WTC11 (cell line): ENCODE data around the gene NEK11. TPM values are rescaled to one million over a fixed set of nuclear protein-coding genes. Genes with fewer than 3 reads are reported as not detected.

Experiments
- ATAC-seq: fragments of 200-7000 bp; cut with Tn5 transposase; 2 replicates; pipeline ENCODE4 v1.10.0; 2021; ENCODE audit warnings: mild to moderate bottlenecking, moderate library complexity
- CTCF ChIA-PET: fragments of 300-600 bp; sonication (Branson Sonifier 250); formaldehyde crosslinking; loops from one replicate; lab custom pipeline; 2021; ENCODE audit warnings: antibody characterized with exemption; lab: Charles Lee
- POLR2A ChIA-PET: fragments of 350-600 bp; sonication (Branson Sonifier 250); formaldehyde crosslinking; loops from one replicate; lab custom pipeline; 2021; ENCODE audit warnings: antibody characterized with exemption; lab: Charles Lee
- DNase-seq: peaks from one replicate; pipeline ENCODE4 v3.0.0; 2021; ENCODE audit warnings: low spot score
- H3K27ac Mint-ChIP-seq: 2 replicates; pipeline ENCODE4 v1.8.0; 2021; ENCODE audit warnings: mixed read lengths
- H3K27me3 Mint-ChIP-seq: 2 replicates; pipeline ENCODE4 v1.8.0; 2021; ENCODE audit warnings: low read depth, mild to moderate bottlenecking, moderate library complexity, mixed read lengths
- H3K36me3 Mint-ChIP-seq: 2 replicates; pipeline ENCODE4 v1.8.0; 2021; ENCODE audit warnings: mixed read lengths
- H3K4me1 Mint-ChIP-seq: 2 replicates; pipeline ENCODE4 v1.8.0; 2022; ENCODE audit warnings: mixed read lengths
- H3K4me3 Mint-ChIP-seq: 2 replicates; pipeline ENCODE4 v1.8.0; 2021; ENCODE audit warnings: mild to moderate bottlenecking, moderate library complexity, mixed read lengths
- H3K9me3 Mint-ChIP-seq: 2 replicates; pipeline ENCODE4 v1.8.0; 2021; ENCODE audit warnings: mixed read lengths
- ATF1 ChIP-seq: sonication (generic); formaldehyde crosslinking; IDR thresholded peaks from 2 replicates; pipeline ENCODE4 v1.8.1; 2023; ENCODE audit warnings: mild to moderate bottlenecking, moderate library complexity, missing genetic modification reagents
- ATF2 ChIP-seq: sonication (generic); formaldehyde crosslinking; IDR thresholded peaks from 2 replicates; pipeline ENCODE4 v1.8.1; 2022; ENCODE audit warnings: low read depth, missing genetic modification reagents, borderline replicate concordance
- ATF6 ChIP-seq: sonication (generic); formaldehyde crosslinking; IDR thresholded peaks from 2 replicates; pipeline ENCODE4 v1.8.1; 2023; ENCODE audit warnings: mild to moderate bottlenecking, missing genetic modification reagents
- CDX4 ChIP-seq: fragments of 250-450 bp; sonication (Bioruptor Pico); IDR thresholded peaks from 2 replicates; pipeline ENCODE4 v1.9.0; 2021; ENCODE audit warnings: moderate library complexity, mild to moderate bottlenecking, inconsistent platforms, borderline replicate concordance
- ESRRA ChIP-seq: sonication (generic); formaldehyde crosslinking; IDR thresholded peaks from 2 replicates; pipeline ENCODE4 v1.8.1; 2022; ENCODE audit warnings: mild to moderate bottlenecking, missing genetic modification reagents, borderline replicate concordance
- ETV6 ChIP-seq: sonication (generic); formaldehyde crosslinking; IDR thresholded peaks from 2 replicates; pipeline ENCODE4 v1.8.1; 2022; ENCODE audit warnings: mild to moderate bottlenecking, missing genetic modification reagents
- GABPB1 ChIP-seq: sonication (generic); formaldehyde crosslinking; IDR thresholded peaks from 2 replicates; pipeline ENCODE4 v1.8.1; 2023; ENCODE audit warnings: mild to moderate bottlenecking, missing genetic modification reagents
- GRHL2 ChIP-seq: fragments of 250-450 bp; sonication (Bioruptor Pico); IDR thresholded peaks from 2 replicates; pipeline ENCODE4 v1.8.0; 2022; ENCODE audit warnings: mild to moderate bottlenecking, moderate library complexity; ENCODE audit not compliant: insufficient replicate concordance, severe bottlenecking
- IRF2 ChIP-seq: sonication (generic); formaldehyde crosslinking; IDR thresholded peaks from 2 replicates; pipeline ENCODE4 v1.8.0; 2022; ENCODE audit warnings: low read depth, missing genetic modification reagents, borderline replicate concordance
- KAT7 ChIP-seq: sonication (generic); formaldehyde crosslinking; IDR thresholded peaks from 2 replicates; pipeline ENCODE4 v1.8.1; 2023; ENCODE audit warnings: missing genetic modification reagents, mild to moderate bottlenecking, borderline replicate concordance
- MXD4 ChIP-seq: fragments of 250-450 bp; sonication (Bioruptor Pico); IDR thresholded peaks from 2 replicates; pipeline ENCODE4 v1.8.0; 2021; ENCODE audit warnings: mild to moderate bottlenecking, moderate library complexity, borderline replicate concordance
- NFYB ChIP-seq: sonication (generic); formaldehyde crosslinking; conservative IDR thresholded peaks from 2 replicates; pipeline ENCODE4 v1.8.0; 2022; ENCODE audit warnings: low read depth, missing genetic modification reagents
- NR2C2 ChIP-seq: sonication (generic); formaldehyde crosslinking; IDR thresholded peaks from 2 replicates; pipeline ENCODE4 v1.8.0; 2022; ENCODE audit warnings: mild to moderate bottlenecking, missing genetic modification reagents
- NR3C1 ChIP-seq: sonication (generic); formaldehyde crosslinking; conservative IDR thresholded peaks from 2 replicates; pipeline ENCODE4 v1.8.1; 2023; ENCODE audit warnings: low read depth, mild to moderate bottlenecking, missing genetic modification reagents
- TCF7 ChIP-seq: sonication (generic); formaldehyde crosslinking; IDR thresholded peaks from 2 replicates; pipeline ENCODE4 v1.8.0; 2022; ENCODE audit warnings: mild to moderate bottlenecking, low read depth, missing genetic modification reagents, moderate library complexity
- TEAD1 ChIP-seq: sonication (generic); formaldehyde crosslinking; IDR thresholded peaks from 2 replicates; pipeline ENCODE4 v1.8.0; 2022; ENCODE audit warnings: mild to moderate bottlenecking, missing genetic modification reagents
- TEAD4 ChIP-seq: sonication (generic); formaldehyde crosslinking; IDR thresholded peaks from 2 replicates; pipeline ENCODE4 v1.8.0; 2022; ENCODE audit warnings: mild to moderate bottlenecking, missing genetic modification reagents
- ZNF121 ChIP-seq: sonication (generic); formaldehyde crosslinking; IDR thresholded peaks from 2 replicates; pipeline ENCODE4 v1.8.0; 2023; ENCODE audit warnings: missing genetic modification reagents
- ZNF416 ChIP-seq: fragments of 250-450 bp; sonication (Bioruptor Pico); IDR thresholded peaks from 2 replicates; pipeline ENCODE4 v1.9.0; 2021; ENCODE audit warnings: mild to moderate bottlenecking, inconsistent platforms
- ZNF512 ChIP-seq: sonication (generic); formaldehyde crosslinking; IDR thresholded peaks from 2 replicates; pipeline ENCODE4 v1.8.1; 2022; ENCODE audit warnings: missing genetic modification reagents, borderline replicate concordance
- ZNF532 ChIP-seq: fragments of 250-450 bp; sonication (Bioruptor Pico); IDR thresholded peaks from 2 replicates; pipeline ENCODE4 v1.9.0; 2021; ENCODE audit warnings: mild to moderate bottlenecking, borderline replicate concordance
- total RNA-seq: library from RNA; stranded (reverse); gene quantifications from 3 replicates; pipeline ENCODE4 v1.2.3, GENCODE V29; 2021
- TF ChIP-seq, protein P1 (sequence below): fragments of 250-450 bp; sonication (Bioruptor Pico); IDR thresholded peaks from 2 replicates; pipeline ENCODE4 v1.9.0; 2021; ENCODE audit warnings: mild to moderate bottlenecking
- TF ChIP-seq, protein P2 (sequence below): sonication (generic); formaldehyde crosslinking; conservative IDR thresholded peaks from 2 replicates; pipeline ENCODE4 v1.8.1; 2022; ENCODE audit warnings: mild to moderate bottlenecking, missing genetic modification reagents
- TF ChIP-seq, protein P3 (sequence below): sonication (generic); formaldehyde crosslinking; IDR thresholded peaks from 2 replicates; pipeline ENCODE4 v1.8.1; 2022; ENCODE audit warnings: low read depth, mild to moderate bottlenecking, moderate library complexity, missing genetic modification reagents, borderline replicate concordance

NEK11 gene
- total RNA-seq, 1 experiment from 2014 or later, result 1.6 TPM

DNA sequence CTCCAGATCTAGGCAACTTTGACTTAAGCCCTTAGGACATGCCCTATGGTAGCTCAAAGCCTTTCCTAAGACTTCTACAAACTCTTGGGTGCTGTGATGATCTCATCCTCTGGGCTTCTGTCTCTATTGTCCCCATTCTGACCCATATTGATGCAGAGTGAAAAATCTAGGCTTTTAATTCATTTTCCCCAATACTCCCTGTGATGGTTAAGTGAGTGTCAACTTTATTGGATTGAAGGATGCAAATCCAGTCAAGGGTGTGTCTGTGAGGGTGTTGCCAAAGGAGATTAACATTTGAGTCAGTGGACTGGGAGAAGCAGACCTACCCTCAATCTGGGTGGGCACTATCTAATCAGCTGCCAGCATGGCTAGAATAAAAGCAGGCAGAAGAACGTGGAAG, 257.6 kb downstream of the NEK11 start:
- ChIA-PET CTCF (interaction anchor here (0.6 kb wide), 1 partner anchor 26 kb away, joined by 5 read pairs; no protein-coding TSS in a partner anchor), POLR2A (no interaction called here)
- Mint-ChIP-seq H3K36me3 (no peaks in the 10 kb centered on the region), H3K4me3 (no peak overlapping the region), H3K9me3 (peaks cover 5% of the 10 kb centered on the region), H3K27ac (no peak overlapping the region), H3K4me1 (peaks cover 14% of the 10 kb centered on the region; the same call in 1 of the 2 replicates), H3K27me3 (no peaks in the 10 kb centered on the region)
- TF ChIP-seq ESRRA (CRISPR knock-in tag) (no peak), ATF1 (CRISPR knock-in tag) (no peak), NR2C2 (CRISPR knock-in tag) (no peak), MXD4 (CRISPR knock-in tag) (no peak), GRHL2 (CRISPR knock-in tag) (no peak), KAT7 (CRISPR knock-in tag) (no peak), IRF2 (no peak), TEAD1 (CRISPR knock-in tag) (no peak), GABPB1 (CRISPR knock-in tag) (no peak), ZNF532 (CRISPR knock-in tag) (no peak), NFYB (CRISPR knock-in tag) (no peak), ZNF416 (no peak), ETV6 (CRISPR knock-in tag) (no peak), TCF7 (CRISPR knock-in tag) (no peak), ATF6 (CRISPR knock-in tag) (no peak), CDX4 (CRISPR knock-in tag) (no peak)
- TF ChIP-seq, protein P1, sequence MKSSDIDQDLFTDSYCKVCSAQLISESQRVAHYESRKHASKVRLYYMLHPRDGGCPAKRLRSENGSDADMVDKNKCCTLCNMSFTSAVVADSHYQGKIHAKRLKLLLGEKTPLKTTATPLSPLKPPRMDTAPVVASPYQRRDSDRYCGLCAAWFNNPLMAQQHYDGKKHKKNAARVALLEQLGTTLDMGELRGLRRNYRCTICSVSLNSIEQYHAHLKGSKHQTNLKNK (CRISPR knock-in tag), result no peak
- TF ChIP-seq, protein P2, sequence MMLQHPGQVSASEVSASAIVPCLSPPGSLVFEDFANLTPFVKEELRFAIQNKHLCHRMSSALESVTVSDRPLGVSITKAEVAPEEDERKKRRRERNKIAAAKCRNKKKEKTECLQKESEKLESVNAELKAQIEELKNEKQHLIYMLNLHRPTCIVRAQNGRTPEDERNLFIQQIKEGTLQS (CRISPR knock-in tag), result no peak
- DNase-seq (no peak), ATAC-seq (no peak; the same call in 1 of the 2 replicates)

GRCh38 chr3:131285456-131285855, 258.8 kb downstream of the NEK11 start:
- Mint-ChIP-seq H3K9me3 (peaks cover 5% of the 10 kb centered on the region), H3K4me1 (peaks cover 14% of the 10 kb centered on the region; the same call in 1 of the 2 replicates), H3K27me3 (no peaks in the 10 kb centered on the region; the same call in 1 of the 2 replicates), H3K36me3 (no peaks in the 10 kb centered on the region), H3K4me3 (no peak overlapping the region), H3K27ac (no peak overlapping the region)
- ChIA-PET CTCF (no interaction called here), POLR2A (interaction anchor here (0.6 kb wide), 1 partner anchor 1363 kb away, joined by 3 read pairs; no protein-coding TSS in a partner anchor)
- ATAC-seq (no peak), DNase-seq (no peak)
- TF ChIP-seq, protein P3, sequence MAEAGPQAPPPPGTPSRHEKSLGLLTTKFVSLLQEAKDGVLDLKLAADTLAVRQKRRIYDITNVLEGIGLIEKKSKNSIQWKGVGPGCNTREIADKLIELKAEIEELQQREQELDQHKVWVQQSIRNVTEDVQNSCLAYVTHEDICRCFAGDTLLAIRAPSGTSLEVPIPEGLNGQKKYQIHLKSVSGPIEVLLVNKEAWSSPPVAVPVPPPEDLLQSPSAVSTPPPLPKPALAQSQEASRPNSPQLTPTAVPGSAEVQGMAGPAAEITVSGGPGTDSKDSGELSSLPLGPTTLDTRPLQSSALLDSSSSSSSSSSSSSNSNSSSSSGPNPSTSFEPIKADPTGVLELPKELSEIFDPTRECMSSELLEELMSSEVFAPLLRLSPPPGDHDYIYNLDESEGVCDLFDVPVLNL (CRISPR knock-in tag), result no peak
- no peak for TF ChIP-seq ATF2 (CRISPR knock-in tag)
- no peak for TF ChIP-seq TCF7 (CRISPR knock-in tag)
- no peak for TF ChIP-seq NR3C1
- no peak for TF ChIP-seq TEAD4 (CRISPR knock-in tag)
- TF ChIP-seq ZNF121 (CRISPR knock-in tag), result no peak
- TF ChIP-seq ZNF416, result no peak
- no peak for TF ChIP-seq ZNF512 (CRISPR knock-in tag)
